22Rv1 (cell line): ENCODE results near the gene ISLR2.
"Not testable (repeated sequence)": the region's sequence is repeated elsewhere in the genome, so short reads cannot be mapped to it uniquely, and the experiment has no call there.

Source experiments
- H3K27ac ChIP-seq: fragments of 450-650 bp; 2 replicates; pipeline ENCODE4 v1.5.1; 2017
- ZFX ChIP-seq: fragments of 450-650 bp; IDR thresholded peaks from 2 replicates; pipeline ENCODE4 v1.6.1; 2017; ENCODE audit warnings: antibody characterized with exemption, borderline replicate concordance
- TF ChIP-seq, protein P1 (sequence below): fragments of 450-650 bp; IDR thresholded peaks from 2 replicates; pipeline ENCODE4 v1.5.1; 2017; ENCODE audit warnings: mild to moderate bottlenecking

ISLR2 gene

DNA sequence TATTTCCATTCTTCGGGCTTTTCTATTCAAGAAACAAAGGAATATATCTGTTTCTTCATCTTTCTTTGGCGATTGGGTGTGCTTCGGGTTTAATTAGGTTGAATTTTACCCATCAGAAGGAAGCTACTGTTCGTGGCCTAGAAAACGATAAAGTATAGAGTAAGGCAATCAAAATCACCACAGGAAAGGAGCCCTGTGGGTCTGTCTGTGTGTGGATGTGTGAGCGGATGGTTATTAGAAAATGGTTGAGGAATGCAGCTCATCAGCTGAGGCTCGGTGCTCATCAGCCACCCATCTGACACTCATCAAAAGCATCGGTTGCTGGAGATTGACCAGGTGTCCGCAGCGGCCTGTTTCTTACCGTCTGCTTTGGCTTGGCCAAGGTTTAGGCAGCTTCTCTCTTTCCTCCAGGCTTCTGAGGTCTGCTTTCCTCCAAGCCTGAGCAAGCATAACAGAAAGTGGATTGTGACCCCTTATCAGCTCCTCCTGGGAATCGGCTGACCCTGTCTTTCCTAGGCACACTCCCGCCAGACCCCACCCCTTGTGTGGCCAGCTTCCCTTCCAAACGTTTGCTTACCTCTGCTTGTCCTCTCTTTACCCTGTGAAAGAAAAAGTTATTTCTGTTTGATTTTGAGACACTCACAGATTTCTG, 25.5 kb downstream of the ISLR2 start:
- no peak overlapping the region for H3K27ac ChIP-seq
- TF ChIP-seq, protein P1, sequence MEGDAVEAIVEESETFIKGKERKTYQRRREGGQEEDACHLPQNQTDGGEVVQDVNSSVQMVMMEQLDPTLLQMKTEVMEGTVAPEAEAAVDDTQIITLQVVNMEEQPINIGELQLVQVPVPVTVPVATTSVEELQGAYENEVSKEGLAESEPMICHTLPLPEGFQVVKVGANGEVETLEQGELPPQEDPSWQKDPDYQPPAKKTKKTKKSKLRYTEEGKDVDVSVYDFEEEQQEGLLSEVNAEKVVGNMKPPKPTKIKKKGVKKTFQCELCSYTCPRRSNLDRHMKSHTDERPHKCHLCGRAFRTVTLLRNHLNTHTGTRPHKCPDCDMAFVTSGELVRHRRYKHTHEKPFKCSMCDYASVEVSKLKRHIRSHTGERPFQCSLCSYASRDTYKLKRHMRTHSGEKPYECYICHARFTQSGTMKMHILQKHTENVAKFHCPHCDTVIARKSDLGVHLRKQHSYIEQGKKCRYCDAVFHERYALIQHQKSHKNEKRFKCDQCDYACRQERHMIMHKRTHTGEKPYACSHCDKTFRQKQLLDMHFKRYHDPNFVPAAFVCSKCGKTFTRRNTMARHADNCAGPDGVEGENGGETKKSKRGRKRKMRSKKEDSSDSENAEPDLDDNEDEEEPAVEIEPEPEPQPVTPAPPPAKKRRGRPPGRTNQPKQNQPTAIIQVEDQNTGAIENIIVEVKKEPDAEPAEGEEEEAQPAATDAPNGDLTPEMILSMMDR, result no peak

DNA sequence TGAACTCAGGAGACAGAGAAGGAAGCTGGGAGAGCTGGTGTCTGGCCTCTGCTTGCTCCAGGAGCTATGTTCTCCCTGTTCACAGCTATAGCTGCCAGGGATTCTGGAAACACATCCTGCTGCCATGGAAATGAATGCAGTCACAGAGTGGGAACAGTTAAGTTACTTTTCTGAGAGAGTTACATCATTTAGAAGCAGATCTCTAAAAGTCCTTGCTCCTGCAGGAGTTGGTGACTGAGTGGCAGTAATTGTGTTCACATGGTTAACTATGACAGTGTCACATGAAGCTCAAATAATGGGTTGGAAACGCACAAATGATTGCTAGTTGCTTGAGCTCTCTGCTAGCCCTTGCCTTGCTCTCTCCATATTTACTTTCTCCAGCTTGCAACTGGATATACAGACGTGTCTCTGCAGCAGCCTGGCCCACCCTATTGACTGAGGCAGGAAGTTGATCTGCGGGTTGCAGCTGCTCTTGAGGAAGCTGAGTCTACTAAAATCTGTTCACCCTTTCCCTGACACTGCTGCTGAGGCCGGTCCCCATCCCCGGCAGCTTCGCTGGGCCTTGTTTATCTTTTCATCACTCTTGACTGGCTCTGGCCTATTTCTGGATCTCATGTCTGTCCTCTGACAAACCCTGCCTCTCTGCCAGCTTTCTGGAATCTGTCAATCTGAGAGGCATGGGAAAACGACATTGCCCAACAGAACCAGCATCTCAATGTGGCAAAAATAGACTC, 26.5 kb downstream of the ISLR2 start:
- TF ChIP-seq ZFX, result no peak
- TF ChIP-seq, protein P1, result no peak
- H3K27ac ChIP-seq, result no peak overlapping the region

DNA sequence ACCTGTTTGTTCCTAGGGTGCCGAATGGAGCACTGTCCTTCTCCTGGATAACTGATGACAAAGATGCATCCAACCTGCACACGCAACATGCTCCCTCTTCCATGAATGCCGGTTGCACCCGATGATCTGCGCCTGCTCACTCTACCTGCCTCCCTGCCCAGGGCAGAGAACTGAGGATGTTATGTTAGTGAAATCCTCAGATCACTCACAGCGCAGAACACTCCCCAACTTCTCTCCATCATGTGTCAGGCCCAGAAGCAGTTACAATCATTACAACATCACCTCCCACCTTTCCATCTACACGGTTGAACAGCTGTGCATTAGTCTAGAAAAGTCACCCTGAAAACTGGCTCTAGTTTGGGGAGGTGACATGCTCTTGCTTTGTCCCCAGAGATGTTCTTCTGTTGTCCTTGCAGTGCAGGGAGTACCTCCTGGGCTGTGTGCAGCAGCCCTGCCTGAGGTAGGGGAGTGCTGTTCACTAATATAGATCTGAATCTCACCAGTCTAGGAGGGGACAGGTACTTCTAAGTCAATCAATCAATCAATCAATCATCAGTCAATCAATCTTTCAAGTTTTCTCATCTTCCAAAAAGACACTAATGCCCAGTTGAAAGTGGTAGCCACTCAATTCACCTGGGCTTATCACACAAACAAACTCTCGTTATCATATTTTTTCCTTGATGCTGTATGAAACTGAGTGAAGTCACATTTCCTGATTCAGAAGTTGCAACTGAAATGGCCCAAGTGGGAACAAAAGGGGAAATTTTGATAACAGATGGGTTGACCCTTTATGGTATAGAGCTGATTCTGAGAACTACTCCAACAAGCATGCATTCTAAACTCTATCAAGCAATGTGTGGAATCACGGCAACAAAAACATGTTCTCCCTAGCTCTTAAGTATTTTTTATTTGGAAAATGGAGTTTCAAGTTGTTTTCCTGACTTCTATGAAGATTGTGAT, 27.8 kb downstream of the ISLR2 start:
- no peak overlapping the region for H3K27ac ChIP-seq
- no peak for TF ChIP-seq ZFX
- TF ChIP-seq, protein P1, result no peak

DNA sequence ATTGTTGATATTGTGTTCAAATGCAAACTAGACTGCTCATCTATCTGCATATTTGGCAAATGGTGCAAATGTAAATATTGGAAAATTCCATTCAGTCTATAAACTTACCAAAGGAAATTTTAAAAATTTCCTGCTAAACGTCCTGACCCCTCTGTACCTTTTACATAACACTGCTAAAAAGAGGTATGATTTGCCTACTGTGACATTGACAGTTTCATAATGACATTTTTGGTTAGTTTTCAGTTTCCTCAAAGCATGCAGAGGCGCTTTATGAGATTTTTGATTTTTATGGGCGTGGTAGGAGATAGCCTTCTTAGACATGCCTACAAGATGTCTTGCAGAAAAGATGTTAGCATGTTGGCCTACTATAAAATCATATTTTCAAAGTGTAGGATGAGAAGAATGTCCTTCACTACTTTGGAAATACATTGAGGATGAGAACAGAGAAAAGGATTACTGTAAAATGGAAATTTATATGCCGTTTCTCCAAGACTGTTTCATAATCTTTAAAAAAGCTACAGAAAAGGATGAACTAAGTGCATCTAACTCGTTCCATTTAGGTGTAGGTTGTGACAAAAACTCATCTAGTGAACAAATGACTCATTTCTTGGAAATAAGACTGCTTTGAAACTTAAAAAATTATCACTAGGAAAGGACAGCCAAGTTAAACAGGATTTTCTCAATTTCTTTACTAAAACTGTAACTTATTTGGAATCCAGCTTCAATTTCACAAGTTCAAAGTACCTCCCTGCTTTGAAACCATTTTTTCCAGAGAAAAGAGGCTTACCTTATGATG, 28.7 kb downstream of the ISLR2 start:
- H3K27ac ChIP-seq, result no peak overlapping the region
- TF ChIP-seq, protein P1, result no peak
- no peak for TF ChIP-seq ZFX

DNA sequence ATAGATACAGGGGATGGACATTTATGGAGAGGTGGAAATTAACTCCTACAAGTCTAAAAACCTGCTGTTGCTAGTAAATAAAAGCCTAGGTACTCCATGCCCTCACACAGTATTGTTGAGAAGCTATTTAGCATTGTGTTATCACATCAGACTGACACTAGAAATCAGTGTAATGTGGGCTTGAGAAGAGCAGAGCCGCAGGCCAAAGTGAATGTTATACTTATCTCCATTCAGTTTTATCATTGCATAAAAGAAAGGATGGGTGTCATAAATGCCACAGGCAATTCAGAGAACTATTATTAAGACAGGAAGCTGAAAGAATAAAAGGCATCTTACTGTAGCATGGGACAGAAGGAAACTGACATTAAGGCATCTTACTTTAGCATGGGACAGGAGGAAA, 29.4 kb downstream of the ISLR2 start:
- TF ChIP-seq, protein P1, result no peak
- no peak for TF ChIP-seq ZFX
- no peak overlapping the region for H3K27ac ChIP-seq

DNA sequence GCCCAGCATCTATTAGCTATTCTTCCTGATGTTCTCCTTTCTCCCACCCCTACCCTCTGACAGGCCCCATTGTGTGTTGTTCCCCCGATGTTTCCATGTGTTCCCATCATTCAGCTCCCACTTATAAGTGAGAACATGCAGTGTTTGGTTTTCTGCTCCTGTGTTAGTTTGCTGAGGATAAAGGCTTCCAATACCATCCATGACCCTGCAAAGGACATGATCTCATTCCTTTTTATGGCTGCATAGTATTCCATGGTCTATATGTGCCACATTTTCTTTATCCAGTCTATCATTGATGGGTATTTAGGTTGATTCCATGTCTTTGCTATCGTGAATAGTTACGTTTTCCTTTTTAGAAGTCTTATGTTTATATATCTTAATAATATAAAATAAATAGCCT, 30.0 kb downstream of the ISLR2 start:
- H3K27ac ChIP-seq, result not testable (repeated sequence)

DNA sequence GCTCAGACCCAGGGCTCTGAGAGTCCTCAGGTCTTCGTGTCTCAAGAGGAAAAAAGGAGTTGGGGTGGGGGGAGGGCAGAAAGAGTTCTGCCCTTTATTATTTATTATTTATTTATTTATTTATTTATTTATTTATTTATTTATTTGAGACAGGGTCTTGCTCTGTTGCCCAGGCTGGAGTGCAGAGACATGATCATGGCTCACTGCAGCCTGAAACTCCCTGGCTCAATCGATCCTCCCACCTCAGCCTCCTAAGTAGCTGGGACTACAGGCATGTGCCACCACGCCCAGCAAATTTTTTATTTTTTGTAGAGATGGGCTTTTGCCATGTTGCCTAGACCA, 31.8 kb downstream of the ISLR2 start:
- not testable (repeated sequence) for H3K27ac ChIP-seq
